Measurements from ENCODE around the gene TOR2A.

Gene TOR2A

DNA sequence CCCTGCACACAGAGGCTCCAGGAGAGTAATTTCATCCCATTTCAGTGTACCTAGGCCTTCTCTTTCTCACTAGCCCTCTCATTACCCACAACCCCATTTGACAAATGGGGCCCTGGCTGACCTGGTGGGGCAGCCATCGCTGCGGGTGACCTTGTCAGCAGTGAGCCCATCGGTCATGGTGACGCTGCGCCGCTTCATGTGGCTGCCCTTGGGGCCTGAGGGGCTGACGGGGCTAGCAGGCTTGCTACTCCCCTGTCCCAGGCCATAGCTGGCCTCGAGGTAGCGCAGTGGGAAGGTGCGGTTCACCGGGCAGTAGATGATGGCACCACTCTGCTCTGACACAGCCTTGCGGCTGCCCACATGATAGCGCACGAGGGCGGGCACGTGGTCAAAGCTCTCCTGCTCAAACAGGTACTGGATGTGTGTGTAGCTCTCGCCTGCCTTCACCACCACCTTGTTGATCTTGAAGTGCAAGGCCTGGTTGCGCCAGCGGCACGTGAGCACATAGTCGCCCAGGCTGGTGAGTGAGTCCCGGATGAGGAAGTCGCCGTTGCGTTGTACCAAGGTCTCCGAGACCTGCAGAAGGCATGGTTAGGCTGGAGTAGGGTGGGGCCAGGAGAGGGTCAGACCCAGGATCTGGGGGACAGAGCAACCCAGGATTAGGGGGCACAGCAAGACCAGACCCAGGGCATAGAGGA lies 14.1 kb upstream of the TOR2A start:
- FAIRE-seq (no peak), DNase-seq (ENCODE audit: extremely low spot score, insufficient read length, low read depth) (no peak)

DNA sequence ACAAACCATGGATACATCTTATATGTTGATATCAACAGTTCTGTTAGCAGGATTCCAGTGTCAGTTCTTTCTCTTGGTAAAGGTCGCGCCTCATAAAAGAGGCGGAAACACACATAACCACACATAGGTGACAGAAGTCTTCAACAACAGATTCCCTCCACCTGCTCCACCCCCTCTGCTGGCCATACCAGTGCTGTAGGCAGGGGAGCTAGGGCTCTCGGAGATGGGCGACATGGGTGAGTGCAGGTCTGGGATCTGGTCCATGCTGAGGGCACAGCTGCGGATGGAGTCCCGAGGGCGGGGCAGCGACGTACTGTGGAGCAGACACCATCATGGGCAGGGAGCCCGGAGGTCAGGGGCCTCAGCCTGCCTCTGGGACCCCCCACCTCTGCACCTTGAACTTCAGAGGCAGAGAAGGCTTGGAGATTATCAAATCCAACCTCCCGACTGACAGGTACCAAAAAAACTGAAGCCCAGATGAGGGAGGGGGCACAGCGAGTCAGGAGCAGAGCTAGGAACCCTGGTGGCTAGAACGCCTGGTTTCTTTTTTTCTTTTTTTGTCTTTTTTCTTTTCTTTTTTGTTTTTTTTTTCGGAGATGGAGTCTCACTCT lies 12.0 kb upstream of the TOR2A start:
- FAIRE-seq = no peak
- DNase-seq (ENCODE audit: extremely low spot score, insufficient read length, low read depth) = no peak

GRCh38 chr9:127744398-127745110 lies 9.5 kb upstream of the TOR2A start:
- FAIRE-seq (no peak), DNase-seq (ENCODE audit: extremely low spot score, insufficient read length, low read depth) (no peak)

DNA sequence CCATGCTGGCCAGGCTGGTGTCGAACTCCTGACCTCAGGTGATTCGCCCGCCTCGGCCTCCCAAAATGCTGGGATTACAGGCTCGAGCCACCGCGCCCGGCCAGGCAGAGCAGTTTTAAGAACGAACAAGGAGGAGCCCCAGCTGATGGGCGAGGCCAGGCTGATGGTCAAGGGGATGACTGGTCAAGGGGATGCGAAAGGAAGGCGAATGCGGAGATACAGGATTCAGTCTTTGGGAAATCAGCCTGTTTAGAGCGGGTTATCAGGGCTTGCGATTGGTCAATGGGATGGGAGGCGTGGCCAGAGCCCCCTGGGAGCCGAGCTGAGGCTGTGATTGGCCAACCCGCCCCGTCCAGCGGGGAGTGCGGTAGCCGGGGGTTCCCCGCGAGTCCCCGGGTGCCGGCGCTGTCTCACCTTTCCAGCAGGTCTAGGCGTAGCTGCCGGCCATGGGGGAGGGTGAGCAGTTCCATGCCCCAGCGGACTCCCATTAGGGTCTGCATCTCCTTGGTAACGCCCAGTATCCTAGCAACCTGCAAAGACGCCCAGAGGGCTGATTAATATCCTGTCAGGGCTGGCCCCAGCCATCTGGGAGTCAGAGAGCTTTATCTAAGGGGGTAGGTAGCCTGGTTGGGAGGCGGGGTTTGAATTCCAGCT lies 7.5 kb upstream of the TOR2A start:
- FAIRE-seq (no peak), DNase-seq (ENCODE audit: extremely low spot score, insufficient read length, low read depth) (no peak)

DNA sequence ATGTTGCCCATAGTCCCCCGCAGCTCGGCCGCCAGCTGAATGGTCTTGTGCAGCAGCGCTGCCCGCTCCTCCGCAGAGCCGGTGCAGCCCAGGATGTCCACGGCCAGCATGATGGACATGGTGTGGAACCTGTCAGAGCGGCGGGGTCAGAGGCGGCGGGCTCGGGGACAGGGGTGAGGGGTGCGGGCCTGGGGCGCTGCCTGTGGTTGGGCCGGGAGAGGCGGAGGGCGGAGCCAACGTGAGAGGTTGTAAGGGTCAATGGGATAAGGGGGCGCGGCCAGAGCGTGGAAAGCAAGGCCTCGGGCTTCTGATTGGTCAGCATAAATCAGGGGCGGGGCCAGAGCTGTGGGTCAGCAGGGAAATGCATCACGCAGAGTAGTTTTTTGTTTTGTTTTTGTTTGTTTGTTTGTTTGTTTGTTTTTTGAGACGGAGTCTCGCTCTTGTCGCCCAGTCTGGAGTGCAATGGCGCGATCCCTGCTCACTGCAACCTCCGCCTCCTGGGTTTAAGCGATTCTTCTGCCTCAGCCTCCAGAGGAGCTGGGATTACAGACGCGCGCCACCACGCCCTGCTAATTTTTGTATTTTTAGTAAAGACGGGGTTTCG lies 6.8 kb upstream of the TOR2A start:
- DNase-seq (ENCODE audit: extremely low spot score, insufficient read length, low read depth) (no peak), FAIRE-seq (no peak)

DNA sequence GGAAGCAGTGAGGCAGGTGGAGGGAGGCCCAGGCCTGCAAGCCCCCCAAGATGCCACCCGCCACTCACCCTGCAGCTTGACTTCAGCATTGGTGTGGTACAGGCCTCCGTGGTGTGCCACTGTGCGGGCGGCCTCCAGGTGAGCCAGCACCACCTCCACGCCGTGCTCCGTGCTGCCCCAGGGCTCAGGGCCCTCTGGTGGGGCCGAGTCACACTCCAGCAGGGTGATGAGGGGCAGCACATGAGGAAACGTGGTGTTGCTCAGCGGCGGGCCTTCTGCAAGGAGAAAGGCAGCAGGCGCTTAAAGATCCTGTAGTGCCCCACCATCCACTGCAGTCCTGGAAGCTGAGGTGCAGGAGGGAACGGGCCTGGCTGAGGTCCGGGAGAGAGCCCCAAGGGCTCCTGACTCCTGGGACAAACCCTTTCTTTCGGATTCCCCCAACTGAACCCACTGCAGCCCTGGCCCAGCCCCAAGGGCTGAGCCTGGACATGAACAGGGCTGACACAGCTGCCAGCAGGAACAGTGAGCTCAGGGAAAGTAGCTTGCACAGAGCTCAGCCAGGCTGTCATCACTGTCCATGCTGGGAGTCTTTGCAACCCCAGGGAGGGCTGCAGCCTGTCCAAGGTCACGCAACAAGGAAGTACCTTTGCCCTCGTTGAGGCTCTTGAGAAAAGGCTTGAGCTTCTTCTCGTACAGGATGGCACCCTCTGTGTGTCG lies 4.7 kb upstream of the TOR2A start:
- DNase-seq (ENCODE audit: extremely low spot score, insufficient read length, low read depth) (no peak), FAIRE-seq (no peak)

- DNase-seq (ENCODE audit: extremely low spot score, insufficient read length, low read depth) = no peak
- FAIRE-seq = no peak
These were observed 3.6 kb upstream of the TOR2A start for GRCh38 chr9:127738666-127739065.

DNA sequence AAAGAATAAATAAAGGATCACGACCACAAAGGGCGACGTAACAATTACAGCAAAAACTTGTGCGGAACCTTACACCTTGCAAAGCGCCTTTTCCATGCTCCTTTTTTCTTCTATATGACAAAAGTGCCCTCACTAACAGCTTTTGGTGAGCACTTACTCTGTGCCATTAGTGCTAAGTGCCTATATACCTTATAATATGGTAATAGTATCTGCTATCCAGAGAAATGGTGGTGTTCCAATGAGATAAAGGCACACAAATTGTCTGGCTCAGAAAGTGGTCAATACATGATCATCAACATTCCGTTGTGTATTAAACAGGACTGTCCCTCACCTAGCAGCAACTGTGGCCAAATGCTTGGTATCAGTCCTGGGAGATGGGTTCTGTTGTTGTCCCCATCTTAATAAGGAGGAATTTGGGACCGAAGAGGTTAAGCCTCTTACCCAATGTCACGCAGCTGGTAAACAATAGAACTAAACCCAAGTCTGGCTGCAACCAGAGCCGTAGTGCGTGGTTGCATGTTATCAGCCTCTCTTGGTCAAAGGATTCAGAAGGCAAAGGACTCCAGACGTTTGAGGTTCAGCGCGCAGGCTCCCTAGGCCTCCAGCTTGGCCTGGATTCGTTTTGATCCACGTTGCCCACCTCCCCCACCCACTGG lies 564 bp upstream of the TOR2A start:
- DNase-seq (ENCODE audit: extremely low spot score, insufficient read length, low read depth) (no peak), FAIRE-seq (no peak)

DNA sequence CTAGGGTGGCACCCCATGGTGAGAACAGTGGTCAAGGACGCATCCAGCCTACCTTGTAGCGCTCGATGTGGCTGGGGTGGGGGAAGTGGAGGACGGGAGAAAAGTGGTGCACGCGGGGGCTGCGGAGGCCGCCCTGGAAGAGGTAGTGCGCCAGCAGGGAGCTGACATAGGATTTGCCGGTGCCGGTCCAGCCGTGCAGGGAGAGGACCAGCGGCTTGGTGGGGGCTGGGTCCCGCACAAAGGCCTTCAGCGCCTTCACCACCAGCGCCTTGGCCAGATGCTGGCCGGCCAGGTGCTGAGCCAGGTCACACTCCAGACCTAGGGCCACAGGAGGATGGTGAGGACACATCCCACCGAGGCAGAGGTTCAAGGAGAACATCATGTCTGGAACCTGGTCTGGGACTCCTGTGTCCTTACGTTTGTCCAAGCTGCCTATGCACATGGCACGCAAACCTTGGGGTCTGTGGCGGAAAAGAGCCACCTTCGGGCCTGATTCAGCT lies 797 bp downstream of the TOR2A start:
- DNase-seq (ENCODE audit: extremely low spot score, insufficient read length, low read depth) (no peak), FAIRE-seq (no peak)

DNA sequence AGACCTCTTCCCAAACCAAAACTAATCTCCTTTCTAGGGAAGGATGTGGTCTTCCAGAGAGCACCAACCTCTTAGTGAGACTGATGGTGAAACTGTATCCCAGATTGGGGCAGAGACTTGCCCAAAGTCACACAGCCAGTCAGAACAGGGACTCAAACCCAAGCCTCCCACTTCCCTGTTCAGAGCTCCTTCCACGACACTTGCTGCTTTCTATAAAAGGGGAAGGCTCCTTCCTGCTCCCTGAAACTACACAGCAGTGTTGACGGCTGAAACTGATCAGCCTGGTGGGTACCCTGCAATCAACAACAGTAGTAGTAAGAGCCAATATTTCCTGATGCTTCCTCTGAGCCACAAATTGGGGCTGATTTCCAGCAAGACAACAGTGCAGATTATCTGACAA lies 1.5 kb downstream of the TOR2A start:
- DNase-seq (ENCODE audit: extremely low spot score, insufficient read length, low read depth) (no peak), FAIRE-seq (no peak)

DNA sequence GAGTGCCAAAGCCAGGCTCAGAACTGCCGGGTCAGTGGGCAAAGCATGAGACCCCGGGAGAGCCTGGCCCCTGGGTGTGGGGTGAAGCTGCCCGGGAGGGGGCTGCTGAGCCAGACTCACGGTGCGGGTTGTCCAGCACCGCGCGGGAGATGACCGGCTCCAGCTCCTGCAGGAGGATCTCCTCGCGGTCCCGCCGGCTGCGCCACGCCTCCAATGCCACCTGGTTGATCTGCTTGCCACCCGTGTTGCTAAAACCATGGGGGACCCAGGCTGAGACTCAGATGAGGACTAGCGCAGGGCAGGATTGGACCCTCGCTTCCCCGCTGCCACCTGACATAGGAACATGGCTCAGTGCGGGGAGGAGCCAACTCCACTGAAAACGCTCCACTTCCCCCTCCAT lies 2.6 kb downstream of the TOR2A start:
- DNase-seq (ENCODE audit: extremely low spot score, insufficient read length, low read depth) = no peak
- no peak for FAIRE-seq

- DNase-seq (ENCODE audit: extremely low spot score, insufficient read length, low read depth) = no peak
- FAIRE-seq = no peak
These were observed 3.2 kb downstream of the TOR2A start for GRCh38 chr9:127731938-127732337.

- FAIRE-seq = no peak
These were observed 4.2 kb downstream of the TOR2A start for GRCh38 chr9:127730799-127731410.

GRCh38 chr9:127730262-127730661 lies 4.8 kb downstream of the TOR2A start:
- FAIRE-seq = no peak
- no peak for DNase-seq (ENCODE audit: extremely low spot score, insufficient read length, low read depth)

More at GRCh38 chr9:127730799-127731410, 4.2 kb downstream of the TOR2A start:
- DNase-seq (ENCODE audit: extremely low spot score, insufficient read length, low read depth) = no peak

- FAIRE-seq (no peak), DNase-seq (ENCODE audit: extremely low spot score, insufficient read length, low read depth) (no peak)
These were observed 5.4 kb downstream of the TOR2A start for GRCh38 chr9:127729522-127730256.

GRCh38 chr9:127728808-127729207 lies 6.3 kb downstream of the TOR2A start:
- no peak for FAIRE-seq
- no peak for DNase-seq (ENCODE audit: extremely low spot score, insufficient read length, low read depth)

- DNase-seq (ENCODE audit: extremely low spot score, insufficient read length, low read depth) = no peak
- FAIRE-seq = no peak
These were observed 8.2 kb downstream of the TOR2A start for GRCh38 chr9:127726871-127727270.

GRCh38 chr9:127724012-127724411 lies 11.1 kb downstream of the TOR2A start:
- FAIRE-seq = no peak

More at GRCh38 chr9:127724012-127724411, 11.1 kb downstream of the TOR2A start:
- DNase-seq (ENCODE audit: extremely low spot score, insufficient read length, low read depth) = no peak
